ENCODE measurements around the gene KCNQ5. TPM values are rescaled to one million over a fixed set of nuclear protein-coding genes. Genes with fewer than 3 reads are reported as not detected.

KCNQ5 gene
- total RNA-seq, 2 experiments from 2014 or later, result 2.1 to 2.5 TPM

DNA sequence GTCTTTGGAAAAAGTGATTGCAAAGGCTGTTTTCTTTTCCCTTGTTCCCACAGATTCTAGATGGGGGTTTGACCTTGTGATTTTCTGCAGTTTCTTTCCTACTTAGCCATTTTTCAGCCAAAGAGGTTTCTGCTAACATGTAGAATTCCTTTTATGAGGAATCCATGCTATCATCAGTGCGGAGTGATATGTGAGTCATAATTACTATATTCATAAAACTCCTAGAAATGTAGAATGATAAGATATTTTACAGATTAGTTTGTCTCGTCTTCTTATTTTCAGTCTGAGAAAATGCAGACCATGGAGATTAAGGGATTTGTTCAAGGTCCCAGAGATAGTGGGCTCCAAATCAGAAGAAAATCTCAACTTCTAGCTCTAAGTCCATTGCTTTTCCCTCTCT is 98.6 kb downstream of the KCNQ5 start:
- ATAC-seq (ENCODE audit: poor library complexity) (no peak), DNase-seq (no peak)
- POLR2A ChIA-PET, result no interaction called here
- intact Hi-C loops (cut with DNase I, micrococcal nuclease), result no loop called here
- no peak for TF ChIP-seq CTCF (IDR thresholded peaks at IDR 0.05)
- H3K9me3 Mint-ChIP-seq, result no peaks in the 10 kb centered on the region
- no peaks in the 10 kb centered on the region for H3K36me3 ChIP-seq (ENCODE audit: insufficient read depth, low read length)
- no peaks in the 10 kb centered on the region for H3K9me3 ChIP-seq (ENCODE audit: control insufficient read depth in 1 of 2, insufficient read depth in 1 of 2, low read length in 2 of 2)
- no peaks in the 10 kb centered on the region for H3K27me3 Mint-ChIP-seq
- no peaks in the 10 kb centered on the region for H3K4me1 Mint-ChIP-seq (ENCODE audit: low read depth)
- H3K4me1 ChIP-seq (ENCODE audit: insufficient read depth, low read length), result no peaks in the 10 kb centered on the region
- H3K27ac ChIP-seq (ENCODE audit: low read depth in 1 of 2, low read length in 2 of 2), result no peak overlapping the region
- no peak overlapping the region for H3K4me3 ChIP-seq (ENCODE audit: low read length)
- H3K27ac Mint-ChIP-seq, result no peak overlapping the region
- CTCF ChIA-PET, result no interaction called here
- H3K4me3 Mint-ChIP-seq, result no peak overlapping the region
- no peaks in the 10 kb centered on the region for H3K36me3 Mint-ChIP-seq (ENCODE audit: low read depth)
- no peaks in the 10 kb centered on the region for H3K27me3 ChIP-seq (ENCODE audit: control insufficient read depth in 1 of 2, insufficient read depth in 2 of 2, low read length in 2 of 2)

- Histone ChIP-seq H3K27me3 (ENCODE audit: control insufficient read depth in 1 of 2, insufficient read depth in 2 of 2, low read length in 2 of 2) (no peaks in the 10 kb centered on the region), H3K4me1 (ENCODE audit: insufficient read depth, low read length) (no peaks in the 10 kb centered on the region), H3K36me3 (ENCODE audit: insufficient read depth, low read length) (no peaks in the 10 kb centered on the region), H3K4me3 (ENCODE audit: low read length) (no peak overlapping the region), H3K27ac (ENCODE audit: low read depth in 1 of 2, low read length in 2 of 2) (no peak overlapping the region), H3K9me3 (ENCODE audit: control insufficient read depth in 1 of 2, insufficient read depth in 1 of 2, low read length in 2 of 2) (no peaks in the 10 kb centered on the region)
- intact Hi-C loops (cut with DNase I, micrococcal nuclease), result no loop called here
- TF ChIP-seq CTCF (IDR thresholded peaks at IDR 0.05), result no peak
- ATAC-seq (ENCODE audit: poor library complexity) (no peak), DNase-seq (no peak)
- H3K4me1 Mint-ChIP-seq (ENCODE audit: low read depth), result no peaks in the 10 kb centered on the region
- H3K27me3 Mint-ChIP-seq, result no peaks in the 10 kb centered on the region
- no peaks in the 10 kb centered on the region for H3K9me3 Mint-ChIP-seq
- H3K27ac Mint-ChIP-seq, result no peak overlapping the region
- no peaks in the 10 kb centered on the region for H3K36me3 Mint-ChIP-seq (ENCODE audit: low read depth)
- ChIA-PET CTCF (no interaction called here), POLR2A (no interaction called here)
- no peak overlapping the region for H3K4me3 Mint-ChIP-seq
These were observed 99.5 kb downstream of the KCNQ5 start for GRCh38 chr6:72721346-72721745.

GRCh38 chr6:72724545-72724944 is 102.7 kb downstream of the KCNQ5 start:
- Mint-ChIP-seq H3K9me3 (no peaks in the 10 kb centered on the region), H3K4me1 (ENCODE audit: low read depth) (no peaks in the 10 kb centered on the region), H3K36me3 (ENCODE audit: low read depth) (no peaks in the 10 kb centered on the region), H3K27me3 (no peaks in the 10 kb centered on the region), H3K4me3 (no peak overlapping the region), H3K27ac (no peak overlapping the region)
- DNase-seq, result no peak
- Histone ChIP-seq H3K27me3 (ENCODE audit: control insufficient read depth in 1 of 2, insufficient read depth in 2 of 2, low read length in 2 of 2) (no peaks in the 10 kb centered on the region), H3K27ac (ENCODE audit: low read depth in 1 of 2, low read length in 2 of 2) (no peak overlapping the region), H3K9me3 (ENCODE audit: control insufficient read depth in 1 of 2, insufficient read depth in 1 of 2, low read length in 2 of 2) (no peaks in the 10 kb centered on the region), H3K4me3 (ENCODE audit: low read length) (no peak overlapping the region), H3K4me1 (ENCODE audit: insufficient read depth, low read length) (no peaks in the 10 kb centered on the region), H3K36me3 (ENCODE audit: insufficient read depth, low read length) (no peaks in the 10 kb centered on the region)
- no peak for TF ChIP-seq CTCF (IDR thresholded peaks at IDR 0.05)
- no peak for ATAC-seq (ENCODE audit: poor library complexity)
- CTCF ChIA-PET, result no interaction called here
- POLR2A ChIA-PET, result no interaction called here
- intact Hi-C loops (cut with DNase I, micrococcal nuclease), result no loop called here

Measured in CD4-positive, alpha-beta T cell (primary cell).